HG03103 (cell line): ENCODE results near the gene SERPINA5.

ENCODE experiments used
- ATAC-seq: cut with Tn5 transposase; IDR thresholded peaks from one replicate; pipeline ENCODE4 v1.9.1; 2021; ENCODE audit warnings: low read depth; ENCODE audit not compliant: unreplicated experiment

The SERPINA5 gene

GRCh38 chr14:94548999-94549985 lies 31.9 kb upstream of the SERPINA5 start:
- no peak for ATAC-seq

DNA sequence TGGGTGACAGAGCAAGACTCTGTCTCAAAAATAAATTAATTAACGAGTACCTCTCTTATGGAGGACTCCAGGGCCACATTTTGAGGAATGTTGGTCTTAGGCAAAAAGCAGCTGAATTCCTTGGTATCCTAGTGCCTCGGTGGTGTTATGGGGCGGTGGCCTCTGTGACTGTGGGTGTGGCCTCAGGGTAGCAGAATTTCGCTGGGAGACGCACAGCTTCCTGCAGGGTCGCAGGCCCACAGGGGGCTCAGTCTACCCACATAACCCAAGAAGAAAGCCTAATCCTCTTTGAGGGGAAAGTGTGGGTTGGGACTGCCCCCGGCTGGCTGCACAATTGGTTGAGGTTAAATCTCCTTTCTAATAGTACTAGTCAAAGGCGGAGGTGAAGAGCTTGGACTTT lies 31.2 kb upstream of the SERPINA5 start:
- no peak for ATAC-seq

DNA sequence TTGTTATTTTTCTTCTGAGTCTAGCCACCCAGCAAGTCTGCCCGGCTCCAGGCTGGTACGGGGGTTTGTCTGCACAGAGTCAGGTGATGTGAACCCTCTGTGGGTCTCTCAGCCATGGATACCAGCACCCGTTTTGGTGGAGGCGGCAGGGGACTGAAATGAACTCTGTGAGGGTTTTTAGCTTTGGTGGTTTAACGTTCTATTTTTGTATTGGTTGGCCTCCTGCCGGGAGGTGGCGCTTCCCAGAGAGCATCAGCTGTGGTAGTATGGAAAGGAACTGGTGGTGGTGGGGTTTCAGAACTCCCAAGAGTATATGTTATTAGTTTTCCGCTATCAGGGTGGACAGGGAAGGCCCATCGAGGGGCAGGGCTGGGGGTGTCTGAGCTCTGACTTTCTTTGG lies 25.2 kb upstream of the SERPINA5 start:
- ATAC-seq: no peak

GRCh38 chr14:94557327-94557726 lies 23.9 kb upstream of the SERPINA5 start:
- ATAC-seq: no peak

DNA sequence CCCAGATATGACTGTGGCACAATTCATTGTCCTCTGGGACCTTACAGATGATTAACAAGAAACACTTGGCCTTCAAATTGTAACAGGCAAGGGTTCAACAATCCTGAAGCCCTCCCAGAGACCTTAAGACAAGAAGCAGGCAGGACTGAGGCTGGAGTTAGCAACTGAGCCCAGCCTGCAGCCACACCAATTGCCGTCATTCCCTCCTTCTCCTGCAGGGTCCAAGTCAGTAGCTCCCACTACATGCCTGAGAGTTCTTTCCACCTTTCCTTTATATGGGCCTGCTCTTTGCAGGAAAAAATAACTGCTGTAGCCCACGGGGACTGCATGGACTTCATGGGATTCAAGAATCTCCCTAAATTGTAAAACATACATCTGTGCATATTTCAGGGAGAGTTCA lies 22.4 kb upstream of the SERPINA5 start:
- no peak for ATAC-seq

- no peak for ATAC-seq
Measured at GRCh38 chr14:94559638-94560290, 21.5 kb upstream of the SERPINA5 start.

DNA sequence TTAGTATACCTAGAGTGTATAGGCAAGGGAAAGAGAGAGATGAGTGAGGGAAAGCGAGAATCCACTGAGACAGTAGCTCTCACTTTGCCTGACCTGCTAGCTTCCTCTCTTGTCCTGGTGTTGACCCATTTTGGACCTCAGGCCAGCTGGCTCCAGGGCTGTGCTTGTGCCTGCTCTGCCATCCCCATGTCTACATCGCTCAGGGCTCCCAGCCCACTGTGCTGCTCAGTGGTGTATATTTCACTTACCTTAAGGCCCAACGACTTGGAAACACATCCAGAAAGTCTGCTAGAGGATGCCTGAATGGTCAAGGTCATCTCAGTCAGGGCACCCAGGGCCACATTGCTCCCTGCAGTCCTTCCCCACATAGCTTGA lies 20.9 kb upstream of the SERPINA5 start:
- no peak for ATAC-seq

- no peak for ATAC-seq
Measured at GRCh38 chr14:94560751-94561655, 20.2 kb upstream of the SERPINA5 start, which contains the start of gene SERPINA4. Gene SERPINA4 (plus strand): TSS chr14:94561442. CDS start chr14:94563483, 2,041 bp downstream.

GRCh38 chr14:94561656-94562010 lies 19.6 kb upstream of the SERPINA5 start:
- no peak for ATAC-seq

DNA sequence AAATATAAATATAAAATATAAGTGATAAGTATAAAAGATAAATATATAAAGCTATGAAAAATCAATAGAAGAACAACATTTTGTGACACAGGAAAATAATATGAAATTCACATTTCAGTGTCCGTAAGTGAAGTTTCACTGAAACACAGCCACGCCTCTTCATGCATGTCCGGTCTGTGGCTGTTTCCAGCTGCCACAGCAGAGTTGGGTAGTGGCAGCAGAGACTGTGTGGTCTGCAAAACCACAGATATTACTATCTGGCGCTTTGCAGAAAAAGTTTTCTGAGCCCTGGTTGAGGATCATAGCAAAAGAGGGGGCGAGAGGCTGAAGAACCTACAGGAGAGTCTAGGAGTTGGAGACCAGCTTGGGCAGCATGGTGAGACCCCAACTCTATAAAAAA lies 19.2 kb upstream of the SERPINA5 start:
- ATAC-seq: no peak

GRCh38 chr14:94562941-94563883 lies 18.0 kb upstream of the SERPINA5 start:
- ATAC-seq: no peak

GRCh38 chr14:94564381-94564780 lies 16.8 kb upstream of the SERPINA5 start:
- no peak for ATAC-seq

- no peak for ATAC-seq
Measured at GRCh38 chr14:94568186-94568585, 13.0 kb upstream of the SERPINA5 start.

DNA sequence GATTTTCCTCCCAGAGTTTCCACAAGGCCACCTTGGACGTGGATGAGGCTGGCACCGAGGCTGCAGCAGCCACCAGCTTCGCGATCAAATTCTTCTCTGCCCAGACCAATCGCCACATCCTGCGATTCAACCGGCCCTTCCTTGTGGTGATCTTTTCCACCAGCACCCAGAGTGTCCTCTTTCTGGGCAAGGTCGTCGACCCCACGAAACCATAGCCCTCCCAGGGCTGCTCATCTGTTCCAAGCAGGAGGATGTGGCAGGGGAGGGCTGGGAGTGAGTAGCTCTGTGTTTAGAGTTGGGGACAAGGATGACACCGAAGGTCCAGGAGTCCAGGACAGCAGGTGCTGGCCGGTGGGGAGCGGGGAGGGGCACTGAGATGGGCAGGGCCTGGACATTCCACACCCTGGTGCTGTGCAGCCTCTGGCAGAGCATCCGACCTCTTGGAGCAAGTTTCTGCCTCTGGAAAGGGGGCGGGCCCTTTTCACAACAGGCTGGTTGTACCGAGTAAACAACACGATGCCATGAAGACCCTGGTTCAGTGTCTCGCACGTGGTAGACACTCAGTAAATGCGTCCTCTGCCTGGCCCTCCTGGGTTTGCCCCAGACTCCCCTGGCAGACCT lies 11.7 kb upstream of the SERPINA5 start:
- no peak for ATAC-seq

- ATAC-seq: no peak
Measured at GRCh38 chr14:94570002-94570400, 11.2 kb upstream of the SERPINA5 start.

DNA sequence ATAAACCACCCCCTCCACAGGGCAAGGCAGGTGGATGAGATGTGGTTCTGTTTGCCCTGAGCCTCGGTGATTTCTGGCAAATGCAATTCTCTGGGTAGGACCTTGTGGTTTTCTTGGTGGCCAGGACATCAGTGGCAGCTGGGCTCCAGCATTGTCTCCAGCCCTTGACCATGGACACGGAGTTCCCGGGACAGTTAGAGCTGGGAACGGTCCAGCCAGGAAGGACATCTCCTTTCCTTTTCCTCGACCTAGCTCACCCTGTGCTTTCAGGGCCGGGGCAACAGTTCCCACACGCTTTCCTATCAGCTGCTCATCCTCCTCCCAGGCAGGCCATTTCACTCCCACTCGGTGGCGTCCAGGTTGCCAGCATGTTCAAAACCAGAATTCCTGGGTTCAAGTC lies 10.8 kb upstream of the SERPINA5 start:
- no peak for ATAC-seq

DNA sequence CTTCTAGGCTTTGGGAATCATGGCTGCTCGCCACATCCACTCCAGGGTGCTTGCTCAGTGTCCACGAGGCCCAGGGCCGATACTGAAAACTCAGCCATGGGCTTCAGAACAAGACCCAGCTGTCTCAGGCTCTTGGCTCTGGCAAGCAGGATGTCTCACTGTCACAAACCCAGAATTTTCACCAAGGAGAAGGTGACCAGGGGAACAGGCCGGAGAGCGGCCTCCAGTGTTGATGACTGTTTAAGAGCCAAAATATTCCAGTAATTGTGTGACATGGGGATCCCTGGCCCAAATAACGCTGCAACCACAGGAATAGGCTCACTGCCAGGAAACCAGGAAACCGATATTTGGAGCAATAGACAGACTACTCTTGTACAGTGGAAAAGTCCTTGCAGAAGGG lies 9.8 kb upstream of the SERPINA5 start:
- no peak for ATAC-seq

DNA sequence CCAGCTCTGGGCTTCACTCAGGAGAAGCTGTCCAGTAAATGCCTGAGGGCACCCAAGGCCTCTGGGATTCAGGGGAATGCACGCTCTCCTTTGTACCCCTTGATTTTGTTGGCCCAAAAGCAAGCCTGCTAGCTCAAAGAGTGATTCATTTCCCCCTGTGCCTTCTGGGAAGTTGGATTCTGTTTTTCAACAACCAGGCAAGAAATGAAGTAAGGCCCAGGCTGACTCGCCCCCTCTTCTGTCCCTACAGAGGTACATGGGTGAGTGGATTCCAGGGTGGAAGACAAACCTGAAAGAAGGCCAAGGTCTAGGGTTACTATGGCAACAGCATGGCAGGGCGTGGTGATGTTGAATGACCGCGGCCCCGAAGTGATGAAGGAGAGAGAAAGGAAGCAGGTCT lies 9.3 kb upstream of the SERPINA5 start:
- no peak for ATAC-seq

DNA sequence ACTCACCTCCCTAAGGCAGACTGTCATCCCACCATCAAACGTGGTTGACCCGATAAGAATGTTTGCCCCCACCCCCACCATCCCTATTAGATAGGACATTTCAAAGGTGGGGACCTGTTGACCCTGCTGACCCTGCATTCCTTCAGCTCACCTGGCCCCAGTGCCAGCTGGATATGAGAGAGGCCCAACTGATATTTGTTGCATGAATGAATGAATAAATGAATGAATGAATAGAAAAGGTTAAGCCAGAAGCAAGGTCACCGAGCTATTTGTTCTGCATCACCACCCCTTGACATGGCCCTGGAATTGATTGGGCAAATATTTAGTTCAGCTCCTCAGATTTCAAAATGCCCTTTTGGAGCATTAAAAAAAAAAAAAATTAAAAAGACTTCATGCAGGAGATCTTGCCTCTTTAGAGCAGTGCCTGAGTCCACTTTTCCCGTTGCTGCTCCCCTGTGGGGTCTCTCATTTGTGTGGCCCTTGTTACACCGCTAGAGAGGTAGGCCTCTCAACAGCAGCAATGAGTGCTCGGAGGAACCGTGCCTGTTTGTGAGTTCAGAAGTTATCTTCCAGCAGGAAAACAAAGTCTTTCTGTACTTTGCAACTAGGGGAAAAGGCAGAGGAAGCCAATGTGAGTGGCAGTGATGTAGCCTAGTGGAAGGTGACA lies 8.5 kb upstream of the SERPINA5 start:
- no peak for ATAC-seq
